ENCODE results near the gene MAPK12.

Gene MAPK12

GRCh38 chr22:50299785-50300619 lies 38.5 kb upstream of the MAPK12 start:
- no peak for DNase-seq

- no peak for DNase-seq
These were observed 37.7 kb upstream of the MAPK12 start for GRCh38 chr22:50298937-50299784.

- no peak for DNase-seq
These were observed 36.8 kb upstream of the MAPK12 start for GRCh38 chr22:50298266-50298637.

- no peak for DNase-seq
These were observed 36.2 kb upstream of the MAPK12 start for GRCh38 chr22:50297510-50298265.

- DNase-seq, result no peak
These were observed 35.4 kb upstream of the MAPK12 start for GRCh38 chr22:50296658-50297490.

- DNase-seq, result no peak
These were observed 32.8 kb upstream of the MAPK12 start for GRCh38 chr22:50294319-50294656.

- DNase-seq, result peak; percentile 68
These were observed 32.2 kb upstream of the MAPK12 start for GRCh38 chr22:50293441-50294318.

GRCh38 chr22:50292643-50293440 lies 31.4 kb upstream of the MAPK12 start:
- peak; percentile 34 for DNase-seq

GRCh38 chr22:50289942-50290630 lies 28.6 kb upstream of the MAPK12 start:
- DNase-seq, result no peak

GRCh38 chr22:50289151-50289941 lies 27.9 kb upstream of the MAPK12 start:
- DNase-seq, result no peak

- no peak for DNase-seq
These were observed 26.2 kb upstream of the MAPK12 start for GRCh38 chr22:50287731-50288130.

GRCh38 chr22:50286701-50287318 lies 25.3 kb upstream of the MAPK12 start:
- DNase-seq, result no peak

- no peak for DNase-seq
These were observed 24.8 kb upstream of the MAPK12 start for GRCh38 chr22:50286275-50286674.

GRCh38 chr22:50285568-50286229 lies 24.2 kb upstream of the MAPK12 start:
- DNase-seq, result no peak

GRCh38 chr22:50284479-50284878 lies 23.0 kb upstream of the MAPK12 start:
- DNase-seq, result no peak

- no peak for DNase-seq
These were observed 22.3 kb upstream of the MAPK12 start for GRCh38 chr22:50283821-50284220.

GRCh38 chr22:50282361-50283155 lies 21.1 kb upstream of the MAPK12 start:
- DNase-seq, result peak; percentile 89

All from kidney glomerular epithelial cell (primary cell).